ENCODE results near the gene CDK13. TPM values are rescaled to one million over a fixed set of nuclear protein-coding genes. Genes with fewer than 3 reads are reported as not detected.
"Not testable (repeated sequence)": the region's sequence is repeated elsewhere in the genome, so short reads cannot be mapped to it uniquely, and the experiment has no call there.

The CDK13 gene
- total RNA-seq, 1 donor from 2014 or later, result 49.8 TPM

DNA sequence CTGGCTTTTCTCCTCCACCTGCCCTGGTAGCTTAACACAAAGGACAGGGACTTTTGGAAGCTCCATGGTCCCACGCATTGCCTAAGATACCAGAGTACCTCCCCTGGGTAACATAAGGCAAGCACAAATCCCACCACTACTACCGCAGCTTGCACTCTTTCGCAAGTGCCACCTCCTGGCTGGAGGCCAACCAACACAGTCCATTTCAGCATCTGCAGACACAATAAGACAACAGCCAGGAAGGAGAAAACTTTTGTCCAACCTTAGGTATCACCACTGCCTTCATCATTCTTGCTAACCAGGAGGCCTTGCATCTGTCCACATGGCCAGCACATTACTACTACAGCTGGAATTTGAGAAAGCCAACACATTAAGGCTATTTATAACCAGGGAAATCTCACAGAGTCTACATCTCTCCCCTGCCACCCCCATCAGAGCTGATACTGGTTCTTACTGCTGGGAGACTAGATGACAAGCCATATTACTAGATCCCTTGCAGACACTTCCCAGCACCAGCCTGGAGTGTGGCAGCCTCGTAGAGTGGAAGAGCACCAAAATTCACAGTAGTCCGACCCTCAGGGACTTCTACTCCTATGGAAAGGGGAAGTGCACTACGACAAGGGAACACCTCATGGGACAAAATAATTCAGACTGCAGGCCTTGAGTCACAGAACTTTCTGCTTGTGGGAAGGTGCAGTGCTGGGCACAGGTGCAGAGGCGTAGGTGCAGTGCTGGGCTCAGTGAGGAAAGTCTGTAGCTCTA, 39.8 kb upstream of the CDK13 start:
- Histone ChIP-seq H3K27me3 (ENCODE audit: control insufficient read depth, insufficient read depth, low read length) (no peaks in the 10 kb centered on the region), H3K4me3 (ENCODE audit: low read depth, low read length) (no peak overlapping the region), H3K36me3 (ENCODE audit: control insufficient read depth, insufficient read depth, low read length) (no peaks in the 10 kb centered on the region)
- no peak for DNase-seq (ENCODE audit: low read depth)
- TF ChIP-seq, protein P1, sequence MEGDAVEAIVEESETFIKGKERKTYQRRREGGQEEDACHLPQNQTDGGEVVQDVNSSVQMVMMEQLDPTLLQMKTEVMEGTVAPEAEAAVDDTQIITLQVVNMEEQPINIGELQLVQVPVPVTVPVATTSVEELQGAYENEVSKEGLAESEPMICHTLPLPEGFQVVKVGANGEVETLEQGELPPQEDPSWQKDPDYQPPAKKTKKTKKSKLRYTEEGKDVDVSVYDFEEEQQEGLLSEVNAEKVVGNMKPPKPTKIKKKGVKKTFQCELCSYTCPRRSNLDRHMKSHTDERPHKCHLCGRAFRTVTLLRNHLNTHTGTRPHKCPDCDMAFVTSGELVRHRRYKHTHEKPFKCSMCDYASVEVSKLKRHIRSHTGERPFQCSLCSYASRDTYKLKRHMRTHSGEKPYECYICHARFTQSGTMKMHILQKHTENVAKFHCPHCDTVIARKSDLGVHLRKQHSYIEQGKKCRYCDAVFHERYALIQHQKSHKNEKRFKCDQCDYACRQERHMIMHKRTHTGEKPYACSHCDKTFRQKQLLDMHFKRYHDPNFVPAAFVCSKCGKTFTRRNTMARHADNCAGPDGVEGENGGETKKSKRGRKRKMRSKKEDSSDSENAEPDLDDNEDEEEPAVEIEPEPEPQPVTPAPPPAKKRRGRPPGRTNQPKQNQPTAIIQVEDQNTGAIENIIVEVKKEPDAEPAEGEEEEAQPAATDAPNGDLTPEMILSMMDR (IDR thresholded peaks at IDR 0.05; ENCODE audit: insufficient read depth, low read length, poor library complexity, severe bottlenecking), result no peak

DNA sequence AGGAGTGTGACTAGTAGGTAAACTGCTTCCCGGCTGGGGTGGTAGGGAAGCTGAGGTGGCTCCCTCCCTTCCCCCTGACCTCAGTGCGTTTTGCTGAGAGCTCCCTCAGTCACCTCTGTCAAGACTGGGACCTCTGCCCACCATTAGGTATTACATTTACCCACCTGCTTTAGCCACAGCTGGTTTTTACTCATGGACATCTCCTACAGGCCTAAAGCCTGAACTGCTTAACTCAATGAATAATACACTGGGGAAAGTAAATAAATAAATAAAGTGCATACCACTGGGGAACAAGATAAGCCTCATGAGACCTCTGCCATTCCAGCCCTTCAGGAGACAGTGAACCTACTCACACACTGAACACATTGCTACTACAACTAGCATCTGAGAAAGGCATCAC, 38.9 kb upstream of the CDK13 start:
- H3K4me3 ChIP-seq (ENCODE audit: low read depth, low read length), result no peak overlapping the region
- H3K27me3 ChIP-seq (ENCODE audit: control insufficient read depth, insufficient read depth, low read length), result no peaks in the 10 kb centered on the region
- no peaks in the 10 kb centered on the region for H3K36me3 ChIP-seq (ENCODE audit: control insufficient read depth, insufficient read depth, low read length)
- TF ChIP-seq, protein P1 (IDR thresholded peaks at IDR 0.05; ENCODE audit: insufficient read depth, low read length, poor library complexity, severe bottlenecking), result no peak
- DNase-seq (ENCODE audit: low read depth), result no peak

DNA sequence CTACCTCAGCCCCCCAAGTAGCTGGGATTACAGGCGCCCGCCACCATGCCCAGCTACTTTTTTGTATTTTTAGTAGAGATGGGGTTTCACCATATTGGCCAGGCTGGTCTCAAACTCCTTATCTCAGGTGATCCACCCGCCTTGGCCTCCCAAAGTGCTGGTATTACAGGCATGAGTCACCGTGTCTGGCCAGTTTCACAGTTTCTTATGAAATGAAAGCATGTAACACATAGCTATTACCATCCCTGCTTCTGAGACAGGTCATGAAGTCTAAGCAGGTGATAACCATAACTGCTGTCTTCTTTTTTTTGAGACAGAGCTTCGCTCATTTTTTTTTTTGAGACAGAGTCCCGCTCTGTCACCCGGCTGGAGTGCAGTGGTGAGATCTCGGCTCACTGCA, 34.2 kb upstream of the CDK13 start:
- H3K36me3 ChIP-seq (ENCODE audit: control insufficient read depth, insufficient read depth, low read length); H3K27me3 ChIP-seq (ENCODE audit: control insufficient read depth, insufficient read depth, low read length); H3K4me3 ChIP-seq (ENCODE audit: low read depth, low read length); DNase-seq (ENCODE audit: low read depth): not testable (repeated sequence)

DNA sequence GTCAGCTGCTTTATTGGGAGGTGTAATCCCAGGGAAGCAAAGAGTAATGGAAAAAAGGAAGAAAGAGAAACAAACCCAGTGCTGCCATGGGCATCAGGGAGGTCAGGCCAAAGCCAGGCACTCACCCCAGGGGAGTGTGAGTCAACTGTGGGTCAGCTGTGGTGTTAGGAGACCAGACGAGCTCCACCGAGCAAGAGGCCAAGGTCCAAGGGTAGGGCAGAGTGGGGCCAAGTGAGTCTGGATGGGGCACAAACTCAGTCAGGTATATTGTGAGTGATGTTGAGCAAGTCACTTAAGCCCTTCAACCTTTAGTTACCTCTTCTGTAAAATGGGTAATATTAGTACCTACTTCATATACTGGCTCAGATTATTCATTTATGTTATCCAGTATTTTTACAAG, 30.4 kb upstream of the CDK13 start:
- Histone ChIP-seq H3K4me3 (ENCODE audit: low read depth, low read length) (no peak overlapping the region), H3K36me3 (ENCODE audit: control insufficient read depth, insufficient read depth, low read length) (no peaks in the 10 kb centered on the region), H3K27me3 (ENCODE audit: control insufficient read depth, insufficient read depth, low read length) (no peaks in the 10 kb centered on the region)
- TF ChIP-seq, protein P1 (IDR thresholded peaks at IDR 0.05; ENCODE audit: insufficient read depth, low read length, poor library complexity, severe bottlenecking), result no peak
- no peak for DNase-seq (ENCODE audit: low read depth)

DNA sequence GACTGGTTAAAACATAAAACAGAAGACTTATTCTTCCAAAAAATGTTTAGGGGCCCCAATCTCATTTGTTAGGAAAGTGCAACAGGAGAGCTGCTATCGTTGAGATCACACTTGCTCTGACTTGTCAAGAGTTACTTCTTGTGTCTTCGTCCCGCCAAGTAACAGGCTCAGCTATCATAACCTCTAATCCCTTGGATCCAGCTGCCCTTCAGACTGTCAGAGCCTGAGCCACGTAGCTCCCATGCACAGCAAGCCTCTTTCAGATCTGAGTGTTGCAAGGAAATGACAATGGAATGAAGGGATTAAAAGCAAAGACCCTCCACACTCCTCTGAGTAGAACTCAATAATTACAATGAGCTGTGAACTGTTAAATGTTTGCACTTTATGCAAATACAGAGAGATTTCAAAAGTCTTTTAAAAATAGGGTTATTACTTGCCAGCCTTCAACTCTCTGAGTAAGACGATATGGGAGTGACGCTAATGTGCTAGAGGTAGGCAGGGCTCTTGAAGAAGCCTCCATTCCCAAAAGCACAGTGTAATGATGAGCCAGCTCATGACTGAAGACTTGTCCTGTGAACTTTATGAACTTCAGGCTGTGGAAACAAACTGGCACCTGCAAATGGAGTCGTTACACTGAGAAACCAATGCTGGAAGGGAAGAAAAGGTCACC, 28.4 kb upstream of the CDK13 start:
- Histone ChIP-seq H3K36me3 (ENCODE audit: control insufficient read depth, insufficient read depth, low read length) (no peaks in the 10 kb centered on the region), H3K4me3 (ENCODE audit: low read depth, low read length) (no peak overlapping the region), H3K27me3 (ENCODE audit: control insufficient read depth, insufficient read depth, low read length) (no peaks in the 10 kb centered on the region)
- no peak for DNase-seq (ENCODE audit: low read depth)
- TF ChIP-seq, protein P1 (IDR thresholded peaks at IDR 0.05; ENCODE audit: insufficient read depth, low read length, poor library complexity, severe bottlenecking), result no peak

DNA sequence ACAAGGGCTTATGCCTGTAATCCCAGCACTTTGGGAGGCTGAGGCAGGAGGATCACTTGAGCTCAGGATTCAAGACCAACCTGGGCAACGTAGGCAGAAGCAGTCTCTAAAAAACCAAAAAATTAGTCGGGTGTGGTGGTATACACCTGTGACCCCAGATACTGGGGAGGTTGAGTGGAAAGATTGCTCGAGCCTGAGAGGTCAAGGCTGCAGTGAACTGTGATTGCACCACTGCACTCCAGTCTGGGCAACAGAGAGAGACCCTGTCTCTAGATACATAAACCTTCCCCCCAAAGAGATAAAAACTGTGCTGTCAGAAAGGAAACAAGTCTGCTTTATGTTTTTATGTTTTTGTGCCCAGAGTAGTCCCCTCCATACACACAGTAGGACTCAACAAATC, 27.5 kb upstream of the CDK13 start:
- TF ChIP-seq, protein P1 (IDR thresholded peaks at IDR 0.05; ENCODE audit: insufficient read depth, low read length, poor library complexity, severe bottlenecking), result no peak
- no peak for DNase-seq (ENCODE audit: low read depth)
- Histone ChIP-seq H3K4me3 (ENCODE audit: low read depth, low read length) (no peak overlapping the region), H3K27me3 (ENCODE audit: control insufficient read depth, insufficient read depth, low read length) (no peaks in the 10 kb centered on the region), H3K36me3 (ENCODE audit: control insufficient read depth, insufficient read depth, low read length) (no peaks in the 10 kb centered on the region)
